DND-41 (cell line): ENCODE results near the gene HIPK4.
A peak's percentile ranks its signal among the peaks of the same experiment; 100 is the strongest.

Experiments used
- ATAC-seq: fragments of 200-7000 bp; cut with Tn5 transposase; 3 replicates; pipeline ENCODE4 v1.9.1; 2021; ENCODE audit warnings: low read depth; ENCODE audit not compliant: insufficient read depth
- DNase-seq: peaks from one replicate; pipeline ENCODE4 v3.0.0-alpha.2; 2020
- H2AFZ ChIP-seq: 2 replicates; pipeline ENCODE4 v1.6.0; 2012; ENCODE audit warnings: low read depth, low read length
- H3K27ac ChIP-seq: 2 replicates; pipeline ENCODE4 v1.5.1; 2012; ENCODE audit warnings: low read length, inconsistent platforms
- H3K27me3 ChIP-seq: fragments of 200-600 bp; sonication (generic); 2 replicates; pipeline ENCODE4 v1.6.0; 2012; ENCODE audit warnings: low read length, mild to moderate bottlenecking, inconsistent platforms; ENCODE audit not compliant: insufficient read depth, poor library complexity
- H3K36me3 ChIP-seq: 2 replicates; pipeline ENCODE4 v1.5.1; 2012; ENCODE audit warnings: low read length, inconsistent platforms; ENCODE audit not compliant: insufficient read depth
- H3K4me1 ChIP-seq: 2 replicates; pipeline ENCODE4 v1.5.1; 2012; ENCODE audit warnings: mild to moderate bottlenecking, low read length; ENCODE audit not compliant: insufficient read depth
- H3K4me2 ChIP-seq: 2 replicates; pipeline ENCODE4 v1.6.0; 2012; ENCODE audit warnings: mild to moderate bottlenecking, moderate library complexity, low read length, inconsistent platforms; ENCODE audit not compliant: insufficient read depth
- H3K4me3 ChIP-seq, 2 experiments: fragments of 200-600 bp in 1 of 2; shearing (Covaris generic) in 1 of 2; 2 replicates each; pipeline ENCODE4 v1.5.1; 2012 to 2016; ENCODE audit warnings: inconsistent platforms in 2 of 2, low read length in 2 of 2, mild to moderate bottlenecking in 2 of 2, low read depth in 1 of 2, moderate library complexity in 1 of 2
- H3K79me2 ChIP-seq: 2 replicates; pipeline ENCODE4 v1.6.0; 2012; ENCODE audit warnings: low read length, inconsistent platforms; ENCODE audit not compliant: insufficient read depth
- H3K9ac ChIP-seq: 2 replicates; pipeline ENCODE4 v1.6.0; 2012; ENCODE audit warnings: low read depth, mild to moderate bottlenecking, inconsistent platforms, low read length, moderate library complexity
- H3K9me3 ChIP-seq: 2 replicates; pipeline ENCODE4 v1.5.1; 2012; ENCODE audit warnings: low read length, moderate library complexity, mild to moderate bottlenecking, inconsistent platforms; ENCODE audit not compliant: insufficient read depth, severe bottlenecking
- H4K20me1 ChIP-seq: 2 replicates; pipeline ENCODE4 v1.6.0; 2012; ENCODE audit warnings: low read length; ENCODE audit not compliant: insufficient read depth
- CTCF ChIP-seq: IDR thresholded peaks from 2 replicates; pipeline ENCODE4 v1.5.1; 2012; ENCODE audit warnings: borderline replicate concordance, low read length, moderate library complexity, mild to moderate bottlenecking; ENCODE audit not compliant: poor library complexity, severe bottlenecking; ENCODE audit errors: extremely low read depth
- EZH2 ChIP-seq: IDR thresholded peaks from 3 replicates; pipeline ENCODE4 v1.6.1; 2012; ENCODE audit warnings: borderline replicate concordance, low read depth, mild to moderate bottlenecking, moderate library complexity, low read length, inconsistent platforms; ENCODE audit not compliant: severe bottlenecking

The HIPK4 gene

GRCh38 chr19:40348125-40348913 is 41.7 kb downstream of the HIPK4 start, which contains the start of the genes C19orf47 and PLD3:
TSS of gene C19orf47 (minus strand) at chr19:40348397. CDS start at chr19:40341857, 6,540 bp downstream.
TSS of gene PLD3 (plus strand) at chr19:40348695. CDS start at chr19:40366484, 17,789 bp downstream.
- peaks cover 8% of the 10 kb centered on the region; the same call in 1 of the 2 replicates for H4K20me1 ChIP-seq
- H3K9me3 ChIP-seq: no peaks in the 10 kb centered on the region
- H3K4me1 ChIP-seq: peaks cover 32% of the 10 kb centered on the region
- peaks cover 10% of the 10 kb centered on the region; the same call in 1 of the 2 replicates for H3K36me3 ChIP-seq
- H3K4me2 ChIP-seq: peak within 1 kb of the TSS; percentile 89
- DNase-seq (peak; percentile 99), ATAC-seq (peak; percentile 97)
- peak within 1 kb of the TSS; percentile 67 to 79 for H3K4me3 ChIP-seq
- no peaks in the 10 kb centered on the region for H3K27me3 ChIP-seq
- peak within 1 kb of the TSS; percentile 85 for H2AFZ ChIP-seq
- TF ChIP-seq EZH2: no peak
- TF ChIP-seq CTCF: no peak
- H3K9ac ChIP-seq: peak within 1 kb of the TSS; percentile 71
- H3K79me2 ChIP-seq: peaks cover 44% of the 10 kb centered on the region
- H3K27ac ChIP-seq: peak within 1 kb of the TSS; percentile 82

GRCh38 chr19:40344422-40344821 is 45.6 kb downstream of the HIPK4 start:
- peaks cover 33% of the 10 kb centered on the region for H3K4me1 ChIP-seq
- no peak overlapping the region for H3K9ac ChIP-seq
- H3K9me3 ChIP-seq: no peaks in the 10 kb centered on the region
- H3K27ac ChIP-seq: 0 out of 2 replicates have a peak overlapping the region, but pooled peaks have one; percentile 10
- peaks cover 34% of the 10 kb centered on the region for H3K36me3 ChIP-seq
- no peak overlapping the region for H3K4me2 ChIP-seq
- no peak overlapping the region for H2AFZ ChIP-seq
- no peaks in the 10 kb centered on the region for H3K27me3 ChIP-seq
- H3K79me2 ChIP-seq: peaks cover 65% of the 10 kb centered on the region
- no peak for TF ChIP-seq CTCF
- TF ChIP-seq EZH2: no peak
- DNase-seq (no peak), ATAC-seq (no peak)
- peaks cover 24% of the 10 kb centered on the region; the same call in 1 of the 2 replicates for H4K20me1 ChIP-seq
- H3K4me3 ChIP-seq: no peak overlapping the region

DNA sequence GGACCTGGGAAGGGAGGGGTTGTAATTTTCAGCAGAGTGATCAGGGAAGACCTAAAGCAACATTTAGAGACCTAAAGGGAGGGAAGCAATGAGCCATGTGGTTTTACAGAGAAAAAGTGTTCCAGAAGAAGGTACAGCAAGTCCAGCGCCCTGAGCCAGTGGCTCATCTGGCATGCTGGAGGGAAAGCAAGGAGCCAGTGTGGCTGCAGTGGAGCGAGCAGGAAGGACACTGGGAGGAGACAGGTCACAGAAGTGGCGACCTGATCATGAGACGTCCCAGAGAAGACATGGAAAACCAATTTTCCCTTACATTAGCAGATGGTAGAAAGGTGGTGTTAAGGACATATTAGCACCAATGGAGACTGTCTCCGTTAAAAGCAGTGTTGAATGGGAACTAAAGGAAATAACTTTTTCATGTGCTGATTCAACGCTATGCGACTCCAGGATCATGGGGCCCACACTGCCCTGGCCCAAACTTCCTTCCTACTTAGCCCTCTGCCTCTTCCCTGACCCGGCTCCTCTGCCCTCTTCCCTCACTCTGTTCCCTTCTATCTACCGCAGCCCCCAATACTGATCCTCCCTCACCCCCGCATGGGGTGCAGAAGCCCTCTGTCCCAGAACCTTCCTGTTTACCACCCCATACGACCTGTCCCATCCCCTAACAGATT is 47.2 kb downstream of the HIPK4 start:
- H4K20me1 ChIP-seq: peaks cover 33% of the 10 kb centered on the region; the same call in 1 of the 2 replicates
- H3K9ac ChIP-seq: no peak overlapping the region
- H3K4me1 ChIP-seq: peaks cover 27% of the 10 kb centered on the region
- peak overlapping the region; percentile 31; the same call in 1 of the 2 replicates for H3K4me2 ChIP-seq
- H3K9me3 ChIP-seq: no peaks in the 10 kb centered on the region
- peak overlapping the region; percentile 13; the same call in 1 of the 2 replicates for H3K27ac ChIP-seq
- TF ChIP-seq CTCF: no peak
- H3K4me3 ChIP-seq: no peak overlapping the region
- ATAC-seq (no peak), DNase-seq (no peak)
- peaks cover 68% of the 10 kb centered on the region for H3K79me2 ChIP-seq
- H3K36me3 ChIP-seq: peaks cover 43% of the 10 kb centered on the region
- H3K27me3 ChIP-seq: no peaks in the 10 kb centered on the region
- no peak overlapping the region for H2AFZ ChIP-seq
